Hematopoietic multipotent progenitor cell (in vitro differentiated cells): Measurements from ENCODE around the gene MRPL41. TPM values are rescaled to one million over a fixed set of nuclear protein-coding genes. Genes with fewer than 3 reads are reported as not detected.
"Not testable (repeated sequence)": the region's sequence is repeated elsewhere in the genome, so short reads cannot be mapped to it uniquely, and the experiment has no call there.

Experiments used
- DNase-seq, 3 donors: peaks; one replicate each; pipeline ENCODE4 v3.0.0-alpha.2; 2011 to 2015; ENCODE audit warnings: low read depth in 2 of 3, low spot score in 2 of 3
- total RNA-seq: library from RNA; depleted of rRNA; stranded (reverse); fragments of >200 nt; gene quantifications from one replicate; pipeline ENCODE4 v1.2.3, GENCODE V29; 2012

Gene MRPL41
- total RNA-seq, 1 donor, result 18.3 TPM

- DNase-seq, result no peak
These were observed 30.2 kb upstream of the MRPL41 start for GRCh38 chr9:137521405-137521985.

GRCh38 chr9:137522746-137523455, 28.8 kb upstream of the MRPL41 start:
- no peak for DNase-seq

- DNase-seq, result no peak
These were observed 27.3 kb upstream of the MRPL41 start for GRCh38 chr9:137524161-137524980.

GRCh38 chr9:137524981-137525317, 26.7 kb upstream of the MRPL41 start:
- no peak for DNase-seq

- DNase-seq, result no peak
These were observed 21.3 kb upstream of the MRPL41 start for GRCh38 chr9:137530331-137530730.

- DNase-seq, result no peak
These were observed 20.4 kb upstream of the MRPL41 start for GRCh38 chr9:137531099-137531765.

GRCh38 chr9:137532891-137533468, 18.7 kb upstream of the MRPL41 start:
- DNase-seq, result not testable (repeated sequence)

- peak in 2 of 3 donors; percentile 46 to 63 for DNase-seq
These were observed 17.2 kb upstream of the MRPL41 start for GRCh38 chr9:137534256-137535119.

GRCh38 chr9:137535120-137535428, 16.6 kb upstream of the MRPL41 start:
- DNase-seq, result no peak

GRCh38 chr9:137536594-137537131, 15.0 kb upstream of the MRPL41 start:
- DNase-seq, result peak in 2 of 3 donors; percentile 43 to 80

GRCh38 chr9:137538058-137538457, 13.6 kb upstream of the MRPL41 start:
- no peak for DNase-seq

- no peak for DNase-seq
These were observed 11.1 kb upstream of the MRPL41 start for GRCh38 chr9:137540536-137540935.

GRCh38 chr9:137542486-137542885, 9.2 kb upstream of the MRPL41 start:
- no peak for DNase-seq

GRCh38 chr9:137543237-137543963, 8.3 kb upstream of the MRPL41 start:
- no peak for DNase-seq

- no peak for DNase-seq
These were observed 7.4 kb upstream of the MRPL41 start for GRCh38 chr9:137544176-137544760.

- DNase-seq, result no peak
These were observed 6.6 kb upstream of the MRPL41 start for GRCh38 chr9:137545123-137545522.

- DNase-seq, result no peak
These were observed 3.8 kb upstream of the MRPL41 start for GRCh38 chr9:137547687-137548543.

GRCh38 chr9:137550231-137550621, 1.5 kb upstream of the MRPL41 start, which contains the start of gene PNPLA7:
PNPLA7 (minus strand) TSS chr9:137550402; CDS start chr9:137550197, 205 bp downstream.
- peak in 2 of 3 donors; percentile 70 to 73 for DNase-seq
